Measurements from ENCODE around the gene ATP7B. TPM values are rescaled to one million over a fixed set of nuclear protein-coding genes. Genes with fewer than 3 reads are reported as not detected.

ATP7B gene
- polyA plus RNA-seq, 3 donors, result 0.39 to 0.44 TPM; not detected in 1

GRCh38 chr13:51957377-51958216 lies 53.7 kb downstream of the ATP7B start:
- H3K9me3 ChIP-seq (replicated peaks in 1 of 2; ENCODE audit: control insufficient read depth in 1 of 2, insufficient read depth in 1 of 2, low read length in 2 of 2), result no peaks in the 10 kb centered on the region
- no peak overlapping the region for H3K9ac ChIP-seq (ENCODE audit: insufficient read depth, low read length, poor library complexity, severe bottlenecking)
- H3K79me2 ChIP-seq (ENCODE audit: insufficient read depth, low read length), result no peaks in the 10 kb centered on the region
- Mint-ChIP-seq H3K36me3 (no peaks in the 10 kb centered on the region), H3K9me3 (no peaks in the 10 kb centered on the region), H3K27ac (no peak overlapping the region), H3K27me3 (ENCODE audit: low read depth in 3 of 3) (peaks cover 0 to 8% (median 2%) of the 10 kb centered on the region in 3 donors), H3K4me1 (peaks cover 13% of the 10 kb centered on the region), H3K4me3 (no peak overlapping the region)
- H4K20me1 ChIP-seq (ENCODE audit: insufficient read depth, low read length), result no peaks in the 10 kb centered on the region
- WGBS (ENCODE audit: insufficient coverage), result 70% methylated on average over 4 of the region's 9 CpGs
- intact Hi-C loops (cut with micrococcal nuclease), result no loop called here
- no peaks in the 10 kb centered on the region for H3K4me1 ChIP-seq (ENCODE audit: control insufficient read depth in 1 of 2, insufficient read depth in 2 of 2, low read length in 2 of 2)
- no peak for DNase-seq
- no peak overlapping the region for H3K4me2 ChIP-seq (replicated peaks; ENCODE audit: extremely low read depth, low read length, poor library complexity, severe bottlenecking)
- no peak overlapping the region for H2AFZ ChIP-seq (ENCODE audit: insufficient read depth, low read depth, low read length, poor library complexity, severe bottlenecking)
- H3K27me3 ChIP-seq (ENCODE audit: control insufficient read depth in 2 of 2, insufficient read depth in 2 of 2, low read length in 2 of 2), result no peaks in the 10 kb centered on the region
- no peak overlapping the region for H3K27ac ChIP-seq (ENCODE audit: low read depth in 1 of 2, low read length in 2 of 2)
- no peak for TF ChIP-seq CTCF (IDR thresholded peaks at IDR 0.05)
- no peak overlapping the region for H3K4me3 ChIP-seq (replicated peaks in 1 of 3; ENCODE audit: low read depth in 2 of 3, low read length in 3 of 3)
- no peaks in the 10 kb centered on the region for H3K36me3 ChIP-seq (replicated peaks in 1 of 2; ENCODE audit: control insufficient read depth in 1 of 2, insufficient read depth in 2 of 2, low read length in 2 of 2)

- no peaks in the 10 kb centered on the region for H3K27me3 ChIP-seq (ENCODE audit: control insufficient read depth in 2 of 2, insufficient read depth in 2 of 2, low read length in 2 of 2)
- no peak overlapping the region for H3K4me2 ChIP-seq (replicated peaks; ENCODE audit: extremely low read depth, low read length, poor library complexity, severe bottlenecking)
- H3K36me3 ChIP-seq (replicated peaks in 1 of 2; ENCODE audit: control insufficient read depth in 1 of 2, insufficient read depth in 2 of 2, low read length in 2 of 2), result no peaks in the 10 kb centered on the region
- intact Hi-C loops (cut with micrococcal nuclease), result no loop called here
- Mint-ChIP-seq H3K36me3 (no peaks in the 10 kb centered on the region), H3K27me3 (ENCODE audit: low read depth in 3 of 3) (peaks cover 0 to 7% (median 2%) of the 10 kb centered on the region in 3 donors), H3K4me1 (peaks cover 13% of the 10 kb centered on the region), H3K4me3 (no peak overlapping the region), H3K27ac (no peak overlapping the region), H3K9me3 (no peaks in the 10 kb centered on the region)
- H3K79me2 ChIP-seq (ENCODE audit: insufficient read depth, low read length), result no peaks in the 10 kb centered on the region
- no peak overlapping the region for H3K27ac ChIP-seq (ENCODE audit: low read depth in 1 of 2, low read length in 2 of 2)
- no peaks in the 10 kb centered on the region for H3K4me1 ChIP-seq (ENCODE audit: control insufficient read depth in 1 of 2, insufficient read depth in 2 of 2, low read length in 2 of 2)
- DNase-seq, result no peak
- no peaks in the 10 kb centered on the region for H3K9me3 ChIP-seq (replicated peaks in 1 of 2; ENCODE audit: control insufficient read depth in 1 of 2, insufficient read depth in 1 of 2, low read length in 2 of 2)
- no peak overlapping the region for H3K9ac ChIP-seq (ENCODE audit: insufficient read depth, low read length, poor library complexity, severe bottlenecking)
- no peak overlapping the region for H3K4me3 ChIP-seq (replicated peaks in 1 of 3; ENCODE audit: low read depth in 2 of 3, low read length in 3 of 3)
- TF ChIP-seq CTCF (IDR thresholded peaks at IDR 0.05), result no peak
- no peaks in the 10 kb centered on the region for H4K20me1 ChIP-seq (ENCODE audit: insufficient read depth, low read length)
- no peak overlapping the region for H2AFZ ChIP-seq (ENCODE audit: insufficient read depth, low read depth, low read length, poor library complexity, severe bottlenecking)
Observed at GRCh38 chr13:51956717-51957116, 54.5 kb downstream of the ATP7B start.
